GM21576 (cell line): ENCODE data around the gene GPAT2.
"Not testable (repeated sequence)": the region's sequence is repeated elsewhere in the genome, so short reads cannot be mapped to it uniquely, and the experiment has no call there.

ENCODE experiments used
- ATAC-seq: cut with Tn5 transposase; IDR thresholded peaks from one replicate; pipeline ENCODE4 v1.9.1; 2021; ENCODE audit warnings: mild to moderate bottlenecking, moderate library complexity; ENCODE audit not compliant: unreplicated experiment

Gene GPAT2

GRCh38 chr2:96034792-96035191, at the start of gene GPAT2:
Gene GPAT2, minus strand, starts transcription at chr2:96034916. Its CDS starts 2,557 bp downstream, at chr2:96032359.
- ATAC-seq, result not testable (repeated sequence)

GRCh38 chr2:96083989-96084857, 49.5 kb upstream of the GPAT2 start:
- ATAC-seq, result no peak

GRCh38 chr2:96083064-96083939, 48.6 kb upstream of the GPAT2 start:
- ATAC-seq, result no peak

- no peak for ATAC-seq
Observed at GRCh38 chr2:96082211-96083063, 47.7 kb upstream of the GPAT2 start.

- ATAC-seq, result no peak
Observed at GRCh38 chr2:96081042-96081441, 46.3 kb upstream of the GPAT2 start.

GRCh38 chr2:96075199-96075771, 40.6 kb upstream of the GPAT2 start:
- ATAC-seq, result no peak

GRCh38 chr2:96074156-96074555, 39.4 kb upstream of the GPAT2 start:
- ATAC-seq, result no peak

- ATAC-seq, result no peak
Observed at GRCh38 chr2:96073170-96073775, 38.6 kb upstream of the GPAT2 start.

- ATAC-seq, result no peak
Observed at GRCh38 chr2:96072746-96073145, 38.0 kb upstream of the GPAT2 start.

- ATAC-seq, result not testable (repeated sequence)
Observed at GRCh38 chr2:96071977-96072491, 37.3 kb upstream of the GPAT2 start.

- not testable (repeated sequence) for ATAC-seq
Observed at GRCh38 chr2:96071087-96071976, 36.6 kb upstream of the GPAT2 start.

- not testable (repeated sequence) for ATAC-seq
Observed at GRCh38 chr2:96070351-96070750, 35.6 kb upstream of the GPAT2 start.

GRCh38 chr2:96069878-96070277, 35.2 kb upstream of the GPAT2 start:
- ATAC-seq, result not testable (repeated sequence)

- not testable (repeated sequence) for ATAC-seq
Observed at GRCh38 chr2:96067902-96068581, 33.3 kb upstream of the GPAT2 start.

- not testable (repeated sequence) for ATAC-seq
Observed at GRCh38 chr2:96067098-96067660, 32.5 kb upstream of the GPAT2 start.

- ATAC-seq, result not testable (repeated sequence)
Observed at GRCh38 chr2:96066511-96066910, 31.8 kb upstream of the GPAT2 start.

GRCh38 chr2:96065954-96066353, 31.2 kb upstream of the GPAT2 start:
- ATAC-seq, result not testable (repeated sequence)
